AG04450 (cell line): Measurements from ENCODE around the gene DYNLRB1. TPM values are rescaled to one million over a fixed set of nuclear protein-coding genes. Genes with fewer than 3 reads are reported as not detected.

ENCODE experiments used
- CTCF ChIA-PET: fragments of 300-600, 350-600 bp; formaldehyde crosslinking; extraction: SDS; loops from one replicate; lab custom pipeline; 2022; ENCODE audit warnings: antibody characterized with exemption, inconsistent platforms; lab: Charles Lee
- POLR2A ChIA-PET: fragments of 350-600 bp; formaldehyde crosslinking; extraction: SDS; loops from one replicate; lab custom pipeline; 2021; ENCODE audit warnings: antibody characterized with exemption, inconsistent platforms; lab: Yijun Ruan, JAX
- DNase-seq: peaks from one replicate; pipeline ENCODE4 v3.0.0-alpha.2; 2011; ENCODE audit warnings: low read depth, low spot score
- H3K27ac ChIP-seq: one replicate; pipeline ENCODE4 v1.5.1; 2012; ENCODE audit warnings: low read depth, low read length, control low read depth
- H3K27me3 ChIP-seq: one replicate; pipeline ENCODE4 v1.6.0; 2012; ENCODE audit warnings: low read length; ENCODE audit not compliant: control insufficient read depth, insufficient read depth
- H3K4me3 ChIP-seq: 2 replicates; pipeline ENCODE4 v1.5.1; 2011; ENCODE audit warnings: mild to moderate bottlenecking, low read depth, low read length, control low read depth
- H3K9me3 ChIP-seq: 2 replicates; pipeline ENCODE4 v1.5.1; 2012; ENCODE audit warnings: low read length; ENCODE audit not compliant: control insufficient read depth, insufficient read depth
- CTCF ChIP-seq: IDR thresholded peaks from 2 replicates; pipeline ENCODE4 v1.5.1; 2011; ENCODE audit warnings: low read depth, low read length, control low read depth, inconsistent platforms
- polyA plus RNA-seq: library from polyadenylated mRNA; depleted of rRNA; stranded (reverse); fragments of >200 nt; gene quantifications from 2 replicates; pipeline ENCODE4 v1.2.3, GENCODE V29; 2011

The DYNLRB1 gene
- polyA plus RNA-seq, 1 experiment: 256 TPM

GRCh38 chr20:34529742-34530141 lies 13.5 kb downstream of the DYNLRB1 start:
- Histone ChIP-seq H3K4me3 (no peak overlapping the region), H3K9me3 (no peaks in the 10 kb centered on the region), H3K27me3 (no peaks in the 10 kb centered on the region), H3K27ac (peak overlapping the region; percentile 34)
- CTCF ChIA-PET: interaction anchor here (0.9 to 1.6 kb wide), 2 partner anchors 8 to 217 kb away, joined by 3 to 5 read pairs; no protein-coding TSS in a partner anchor
- POLR2A ChIA-PET: no interaction called here
- no peak for DNase-seq
- TF ChIP-seq CTCF: no peak

- ChIA-PET POLR2A (interaction anchor here (1.1 kb wide), 1 partner anchor 15 kb away, joined by 5 read pairs; no protein-coding TSS in a partner anchor), CTCF (interaction anchor here (0.6 to 1.6 kb wide), 5 partner anchors 8 to 218 kb away, joined by 3 to 12 read pairs (median 4); no protein-coding TSS in a partner anchor)
- no peak for DNase-seq
- no peak for TF ChIP-seq CTCF
- Histone ChIP-seq H3K27ac (no peak overlapping the region), H3K27me3 (no peaks in the 10 kb centered on the region), H3K9me3 (no peaks in the 10 kb centered on the region), H3K4me3 (no peak overlapping the region)
These were observed 14.1 kb downstream of the DYNLRB1 start for GRCh38 chr20:34530342-34530741.

GRCh38 chr20:34531608-34532265 lies 15.5 kb downstream of the DYNLRB1 start:
- no peak for DNase-seq
- Histone ChIP-seq H3K9me3 (no peaks in the 10 kb centered on the region), H3K27me3 (no peaks in the 10 kb centered on the region), H3K27ac (no peak overlapping the region), H3K4me3 (no peak overlapping the region)
- no peak for TF ChIP-seq CTCF
- POLR2A ChIA-PET: no interaction called here
- CTCF ChIA-PET: interaction anchor here (0.7 to 1.0 kb wide), 2 partner anchors 219 to 238 kb away, joined by 3 read pairs; no protein-coding TSS in a partner anchor

- CTCF ChIA-PET: interaction anchor here (1.1 kb wide), 1 partner anchor 220 kb away, joined by 4 read pairs; no protein-coding TSS in a partner anchor
- no peaks in the 10 kb centered on the region for H3K27me3 ChIP-seq
- no peak overlapping the region for H3K27ac ChIP-seq
These were observed 16.1 kb downstream of the DYNLRB1 start for GRCh38 chr20:34532320-34532719.

More at GRCh38 chr20:34532320-34532719, 16.1 kb downstream of the DYNLRB1 start:
- no peak for TF ChIP-seq CTCF
- Histone ChIP-seq H3K4me3 (no peak overlapping the region), H3K9me3 (no peaks in the 10 kb centered on the region)
- no peak for DNase-seq
- POLR2A ChIA-PET: no interaction called here
